Right lung (tissue), 10 donors: ENCODE data around the gene BARHL2. TPM values are rescaled to one million over a fixed set of nuclear protein-coding genes. Genes with fewer than 3 reads are reported as not detected.

Experiments
- DNase-seq, 2 donors: peaks; one replicate each; pipeline ENCODE4 v3.0.0-alpha.2; 2013
- long read RNA-seq, 8 donors: transcript quantifications; one replicate each; lab custom pipeline, GENCODE V29; 2026
- polyA plus RNA-seq, 5 donors: library from polyadenylated mRNA; unstranded; fragments of 120-200 nt; gene quantifications; one replicate each; pipeline versions ENCODE4 v1.2.1 to v1.2.3, GENCODE V29; 2013; ENCODE audit warnings: inconsistent platforms in 1 of 5, low replicate concordance in 1 of 5; ENCODE audit not compliant: insufficient read length in 5 of 5, insufficient read depth in 1 of 5

BARHL2 gene
- not detected for polyA plus RNA-seq
- long read RNA-seq, donor 1: 0 reads
- long read RNA-seq, donor 2: 0 reads
- long read RNA-seq, donor 3: 0 reads
- long read RNA-seq, donor 4: 0 reads
- long read RNA-seq, donor 5: 0 reads
- long read RNA-seq, donor 6: 0 reads
- long read RNA-seq, donor 7: 0 reads
- long read RNA-seq, donor 8: 0 reads

- DNase-seq: no peak
These were observed at the start of gene BARHL2 for GRCh38 chr1:90716552-90717355. Gene BARHL2 (minus strand): TSS chr1:90717302. CDS start chr1:90717195, 107 bp downstream.

- no peak for DNase-seq
These were observed 46.8 kb upstream of the BARHL2 start for GRCh38 chr1:90763930-90764329.

GRCh38 chr1:90763506-90763905 is 46.4 kb upstream of the BARHL2 start:
- DNase-seq: no peak

GRCh38 chr1:90761781-90762589 is 44.9 kb upstream of the BARHL2 start:
- no peak for DNase-seq

- DNase-seq: no peak
These were observed 44.1 kb upstream of the BARHL2 start for GRCh38 chr1:90761156-90761555.

GRCh38 chr1:90753556-90753955 is 36.5 kb upstream of the BARHL2 start:
- no peak for DNase-seq

- DNase-seq: no peak
These were observed 31.6 kb upstream of the BARHL2 start for GRCh38 chr1:90748668-90749067.

- DNase-seq: no peak
These were observed 29.8 kb upstream of the BARHL2 start for GRCh38 chr1:90746857-90747256.

- DNase-seq: no peak
These were observed 28.9 kb upstream of the BARHL2 start for GRCh38 chr1:90745972-90746371.

GRCh38 chr1:90732136-90732535 is 15.0 kb upstream of the BARHL2 start:
- no peak for DNase-seq

GRCh38 chr1:90731382-90732050 is 14.4 kb upstream of the BARHL2 start:
- no peak for DNase-seq

- DNase-seq: no peak
These were observed 13.3 kb upstream of the BARHL2 start for GRCh38 chr1:90730243-90731022.

- DNase-seq: no peak
These were observed 12.6 kb upstream of the BARHL2 start for GRCh38 chr1:90729504-90730242.

GRCh38 chr1:90728502-90729287 is 11.6 kb upstream of the BARHL2 start:
- no peak for DNase-seq

- DNase-seq: no peak
These were observed 10.9 kb upstream of the BARHL2 start for GRCh38 chr1:90727917-90728501.

GRCh38 chr1:90726986-90727480 is 9.9 kb upstream of the BARHL2 start:
- no peak for DNase-seq

- no peak for DNase-seq
These were observed 9.4 kb upstream of the BARHL2 start for GRCh38 chr1:90726425-90726985.

- DNase-seq: no peak
These were observed 8.7 kb upstream of the BARHL2 start for GRCh38 chr1:90725657-90726424.
